Measurements from ENCODE around the gene GABARAP.

- TF ChIP-seq CTCF (tag by site-specific recombination; IDR thresholded peaks at IDR 0.05) (no peak), ZNF274 (IDR thresholded peaks at IDR 0.05; ENCODE audit: low read length) (no peak), ZNF274 (tag by site-specific recombination; IDR thresholded peaks at IDR 0.05; ENCODE audit: borderline replicate concordance) (no peak), ZNF280D (tag by site-specific recombination; IDR thresholded peaks at IDR 0.05) (no peak), PBX3 (CRISPR knock-in tag; IDR thresholded peaks at IDR 0.05) (no peak), ZNF416 (tag by site-specific recombination; IDR thresholded peaks at IDR 0.05) (no peak), ZNF571 (tag by site-specific recombination; IDR thresholded peaks at IDR 0.05) (no peak), HOXA7 (CRISPR knock-in tag; IDR thresholded peaks at IDR 0.05; ENCODE audit: borderline replicate concordance) (no peak), ZBTB7A (tag by site-specific recombination; IDR thresholded peaks at IDR 0.05; ENCODE audit: low read depth) (no peak), ZBTB17 (tag by site-specific recombination; IDR thresholded peaks at IDR 0.05) (no peak)
Observed at GRCh38 chr17:7224110-7224509, 18.1 kb downstream of the GABARAP start.
